Smooth muscle cell (in vitro differentiated cells): ENCODE data around the gene CPXM2. TPM values are rescaled to one million over a fixed set of nuclear protein-coding genes. Genes with fewer than 3 reads are reported as not detected.

ENCODE experiments used
- DNase-seq: peaks from one replicate; lab custom pipeline; 2025; ENCODE audit not compliant: unreplicated experiment; lab: John Stamatoyannopoulos, UW
- H2AFZ ChIP-seq: fragments of 200-600 bp; sonication (generic); 2 replicates; pipeline ENCODE4 v1.6.0; 2016; ENCODE audit warnings: antibody characterized with exemption, low read depth, mild to moderate bottlenecking
- H3F3A ChIP-seq: fragments of 200-600 bp; sonication (generic); 2 replicates; pipeline ENCODE4 v1.6.0; 2017; ENCODE audit warnings: antibody characterized with exemption, low read depth
- H3K27ac ChIP-seq: fragments of 200-600 bp; sonication (generic); 2 replicates; pipeline ENCODE4 v1.5.1; 2016; ENCODE audit warnings: low read depth, mild to moderate bottlenecking
- H3K27me3 ChIP-seq: fragments of 200-600 bp; sonication (generic); 2 replicates; pipeline ENCODE4 v1.6.1; 2016; ENCODE audit warnings: low read depth, mild to moderate bottlenecking
- H3K36me3 ChIP-seq: fragments of 200-600 bp; sonication (generic); 2 replicates; pipeline ENCODE4 v1.5.1; 2016; ENCODE audit warnings: low read depth
- H3K4me1 ChIP-seq: fragments of 200-600 bp; sonication (generic); 2 replicates; pipeline ENCODE4 v1.5.1; 2016; ENCODE audit warnings: low read depth
- H3K4me2 ChIP-seq: fragments of 200-600 bp; sonication (generic); 2 replicates; pipeline ENCODE4 v1.6.0; 2016; ENCODE audit warnings: mild to moderate bottlenecking
- H3K4me3 ChIP-seq: fragments of 200-600 bp; sonication (generic); 2 replicates; pipeline ENCODE4 v1.5.1; 2016; ENCODE audit warnings: mild to moderate bottlenecking
- H3K79me2 ChIP-seq: fragments of 200-600 bp; sonication (generic); 2 replicates; pipeline ENCODE4 v1.6.0; 2016; ENCODE audit warnings: low read depth, mild to moderate bottlenecking
- H3K9ac ChIP-seq: fragments of 200-600 bp; sonication (generic); 2 replicates; pipeline ENCODE4 v1.6.0; 2016; ENCODE audit warnings: low read depth
- H3K9me3 ChIP-seq: fragments of 200-600 bp; sonication (generic); replicated peaks from 2 replicates; pipeline ENCODE4 v1.5.1; 2016; ENCODE audit warnings: low read depth
- H4K20me1 ChIP-seq: fragments of 200-600 bp; sonication (generic); 2 replicates; pipeline ENCODE4 v1.6.0; 2016; ENCODE audit warnings: low read depth
- CTCF ChIP-seq: fragments of 200-600 bp; sonication (generic); IDR thresholded peaks from 2 replicates; pipeline ENCODE4 v1.5.1; 2017; ENCODE audit warnings: borderline replicate concordance, mild to moderate bottlenecking, antibody characterized with exemption; ENCODE audit not compliant: insufficient read depth, poor library complexity, severe bottlenecking
- WGBS: methylation state at CpG from one replicate; pipeline ENCODE4 v1.1.7; 2016; ENCODE audit warnings: low lambda C conversion rate; 5-methylcytosine and 5-hydroxymethylcytosine counted together
- polyA plus RNA-seq: library from polyadenylated mRNA; unstranded; fragments of >200 nt; fragmentation: Nextera tagmentation; extraction: Ambion mirVana; gene quantifications from 2 replicates; pipeline ENCODE4 v1.2.1, GENCODE V29; 2016
- total RNA-seq: library from RNA; depleted of rRNA; stranded (reverse); fragments of >200 nt; gene quantifications from 2 replicates; pipeline ENCODE4 v1.2.3, GENCODE V29; 2014

Gene CPXM2
- total and polyA plus RNA-seq, 2 experiments from 2014 or later: 31.2 to 65.5 TPM

GRCh38 chr10:123808286-123808685 lies 83.3 kb downstream of the CPXM2 start:
- peak overlapping the region; percentile 17 for H2AFZ ChIP-seq
- peak overlapping the region; percentile 96 for H3K27ac ChIP-seq
- no peak for DNase-seq
- TF ChIP-seq CTCF: no peak
- H3F3A ChIP-seq: peaks cover 8% of the 10 kb centered on the region
- peak overlapping the region; percentile 67 for H3K4me2 ChIP-seq
- no peaks in the 10 kb centered on the region for H3K9me3 ChIP-seq
- H4K20me1 ChIP-seq: no peaks in the 10 kb centered on the region
- 22% methylated on average over 2 of the region's 2 CpGs for WGBS
- no peaks in the 10 kb centered on the region for H3K27me3 ChIP-seq
- no peaks in the 10 kb centered on the region for H3K79me2 ChIP-seq
- H3K4me1 ChIP-seq: peaks cover 25% of the 10 kb centered on the region
- peak overlapping the region; percentile 80 for H3K9ac ChIP-seq
- no peak overlapping the region for H3K4me3 ChIP-seq
- no peaks in the 10 kb centered on the region for H3K36me3 ChIP-seq

GRCh38 chr10:123807444-123808035 lies 84.1 kb downstream of the CPXM2 start:
- H3K9ac ChIP-seq: peak overlapping the region; percentile 80
- peak overlapping the region; percentile 96 for H3K27ac ChIP-seq
- H3K4me1 ChIP-seq: peaks cover 25% of the 10 kb centered on the region
- no peak for TF ChIP-seq CTCF
- WGBS: 30% methylated on average over 5 of the region's 5 CpGs
- H3K4me2 ChIP-seq: peak overlapping the region; percentile 67
- no peaks in the 10 kb centered on the region for H3K9me3 ChIP-seq
- H4K20me1 ChIP-seq: no peaks in the 10 kb centered on the region
- no peak for DNase-seq
- H2AFZ ChIP-seq: peak overlapping the region; percentile 8
- H3K79me2 ChIP-seq: no peaks in the 10 kb centered on the region
- no peaks in the 10 kb centered on the region for H3K36me3 ChIP-seq
- peaks cover 8% of the 10 kb centered on the region for H3F3A ChIP-seq
- no peak overlapping the region for H3K4me3 ChIP-seq
- no peaks in the 10 kb centered on the region for H3K27me3 ChIP-seq

GRCh38 chr10:123804716-123805115 lies 86.9 kb downstream of the CPXM2 start:
- no peaks in the 10 kb centered on the region for H3K79me2 ChIP-seq
- H3F3A ChIP-seq: peaks cover 13% of the 10 kb centered on the region
- no peaks in the 10 kb centered on the region for H3K9me3 ChIP-seq
- H3K4me1 ChIP-seq: peaks cover 32% of the 10 kb centered on the region
- H3K9ac ChIP-seq: no peak overlapping the region
- 47% methylated on average over 3 of the region's 3 CpGs for WGBS
- no peak for DNase-seq
- TF ChIP-seq CTCF: no peak
- H4K20me1 ChIP-seq: no peaks in the 10 kb centered on the region
- H3K36me3 ChIP-seq: no peaks in the 10 kb centered on the region
- no peaks in the 10 kb centered on the region for H3K27me3 ChIP-seq
- no peak overlapping the region for H3K4me3 ChIP-seq
- H3K27ac ChIP-seq: peak overlapping the region; percentile 56
- H3K4me2 ChIP-seq: peak overlapping the region; percentile 30
- H2AFZ ChIP-seq: peak overlapping the region; percentile 26

- H3K27ac ChIP-seq: peak overlapping the region; percentile 69
- peaks cover 4% of the 10 kb centered on the region for H3F3A ChIP-seq
- peaks cover 7% of the 10 kb centered on the region for H3K4me1 ChIP-seq
- WGBS: 86% methylated on average over 7 of the region's 7 CpGs
- no peak overlapping the region for H2AFZ ChIP-seq
- DNase-seq: no peak
- no peaks in the 10 kb centered on the region for H3K36me3 ChIP-seq
- TF ChIP-seq CTCF: no peak
- H3K79me2 ChIP-seq: no peaks in the 10 kb centered on the region
- H3K27me3 ChIP-seq: no peaks in the 10 kb centered on the region
- no peaks in the 10 kb centered on the region for H3K9me3 ChIP-seq
- peak overlapping the region; percentile 41 for H3K9ac ChIP-seq
- no peak overlapping the region for H3K4me3 ChIP-seq
- H4K20me1 ChIP-seq: no peaks in the 10 kb centered on the region
- peak overlapping the region; percentile 61 for H3K4me2 ChIP-seq
Observed at GRCh38 chr10:123800821-123801220, 90.8 kb downstream of the CPXM2 start.
